PC-3 (cell line): ENCODE data around the gene POMT2. TPM values are rescaled to one million over a fixed set of nuclear protein-coding genes. Genes with fewer than 3 reads are reported as not detected.
"Not testable (repeated sequence)": the region's sequence is repeated elsewhere in the genome, so short reads cannot be mapped to it uniquely, and the experiment has no call there.

ENCODE experiments used
- ATAC-seq: fragments of 200-7000 bp; cut with Tn5 transposase; 2 replicates; pipeline ENCODE4 v1.9.1; 2020; ENCODE audit warnings: mild to moderate bottlenecking, moderate library complexity
- BruUV-seq: library from RNA; stranded (reverse); fragments of 400-500 nt; replicated peaks from 2 replicates; lab custom pipeline; 2021; lab: Mats Ljungman, UMichigan
- CTCF ChIA-PET: fragments of 300-600 bp; sonication (Branson Sonifier 250); formaldehyde crosslinking; loops from one replicate; lab custom pipeline; 2022; ENCODE audit warnings: antibody characterized with exemption; lab: Charles Lee
- POLR2A ChIA-PET: fragments of 300-600 bp; sonication (Branson Sonifier 250); formaldehyde crosslinking; loops from one replicate; lab custom pipeline; 2022; ENCODE audit warnings: antibody characterized with exemption; ENCODE audit not compliant: unreplicated experiment; lab: Charles Lee
- DNase-seq: peaks from one replicate; pipeline ENCODE4 v3.0.0-alpha.2; 2015
- H2AFZ ChIP-seq: fragments of 300-600 bp; sonication (generic); 2 replicates; pipeline ENCODE4 v1.6.0; 2016; ENCODE audit warnings: antibody characterized with exemption, low read length
- H3F3A ChIP-seq: fragments of 300-600 bp; sonication (generic); one replicate; pipeline ENCODE4 v1.6.0; 2017; ENCODE audit warnings: antibody characterized with exemption, low read length, control low read depth, mild to moderate bottlenecking; ENCODE audit not compliant: unreplicated experiment
- H3K27ac ChIP-seq: fragments of 300-600 bp; sonication (generic); 2 replicates; pipeline ENCODE4 v1.5.1; 2016; ENCODE audit warnings: mild to moderate bottlenecking, low read length
- H3K27me3 ChIP-seq: fragments of 300-600 bp; sonication (generic); 2 replicates; pipeline ENCODE4 v1.6.1; 2016; ENCODE audit warnings: low read length, mixed read lengths
- H3K36me3 ChIP-seq: fragments of 300-600 bp; sonication (generic); 2 replicates; pipeline ENCODE4 v1.6.1; 2016; ENCODE audit warnings: low read depth, mixed run types, low read length, mixed read lengths
- H3K4me1 ChIP-seq: fragments of 300-600 bp; sonication (generic); 2 replicates; pipeline ENCODE4 v1.5.1; 2016; ENCODE audit warnings: low read length; ENCODE audit not compliant: insufficient read depth
- H3K4me2 ChIP-seq: fragments of 300-600 bp; sonication (generic); 2 replicates; pipeline ENCODE4 v1.6.0; 2016; ENCODE audit warnings: low read length
- H3K4me3 ChIP-seq: fragments of 300-600 bp; sonication (generic); 2 replicates; pipeline ENCODE4 v1.5.1; 2016; ENCODE audit warnings: mild to moderate bottlenecking, low read length, mixed read lengths
- H3K79me2 ChIP-seq: fragments of 300-600 bp; sonication (generic); 2 replicates; pipeline ENCODE4 v1.6.1; 2017; ENCODE audit warnings: low read length, mixed read lengths
- H3K9ac ChIP-seq: fragments of 300-600 bp; sonication (generic); 2 replicates; pipeline ENCODE4 v1.6.0; 2016; ENCODE audit warnings: mild to moderate bottlenecking, low read length
- H3K9me2 ChIP-seq: fragments of 300-600 bp; sonication (generic); replicated peaks from 2 replicates; pipeline ENCODE4 v1.6.1; 2016; ENCODE audit warnings: mixed run types, low read length, mixed read lengths
- H3K9me3 ChIP-seq: fragments of 300-600 bp; sonication (generic); 2 replicates; pipeline ENCODE4 v1.6.1; 2016; ENCODE audit warnings: low read length, mixed read lengths
- H4K20me1 ChIP-seq: fragments of 300-600 bp; sonication (generic); 2 replicates; pipeline ENCODE4 v1.6.1; 2016; ENCODE audit warnings: low read length, mixed read lengths
- EZH2 ChIP-seq: fragments of 300-600 bp; sonication (generic); IDR thresholded peaks from one replicate; pipeline ENCODE4 v1.6.1; 2017; ENCODE audit warnings: antibody characterized with exemption, mild to moderate bottlenecking, low read length; ENCODE audit not compliant: unreplicated experiment
- EZH2phosphoT487 ChIP-seq: fragments of 300-600 bp; sonication (generic); IDR thresholded peaks from 2 replicates; pipeline ENCODE4 v1.6.1; 2018; ENCODE audit warnings: mild to moderate bottlenecking, antibody characterized with exemption, low read length, borderline replicate concordance
- intact Hi-C: fragments of 100-400 bp; cut with micrococcal nuclease; formaldehyde crosslinking; loops from 2 replicates; pipeline ENCODE4 v1.9.0; 2023
- total RNA-seq: library from RNA; depleted of rRNA; stranded (reverse); fragments of >200 nt; gene quantifications from 2 replicates; pipeline ENCODE4 v1.2.3, GENCODE V29; 2014
- TF ChIP-seq, protein P1 (sequence below): fragments of 300-600 bp; sonication (generic); conservative IDR thresholded peaks from 2 replicates; pipeline ENCODE4 v1.5.1; 2017; ENCODE audit warnings: antibody characterized with exemption, low read depth, mild to moderate bottlenecking, low read length

Gene POMT2
- total RNA-seq, 1 experiment from 2014 or later = 67.6 TPM

DNA sequence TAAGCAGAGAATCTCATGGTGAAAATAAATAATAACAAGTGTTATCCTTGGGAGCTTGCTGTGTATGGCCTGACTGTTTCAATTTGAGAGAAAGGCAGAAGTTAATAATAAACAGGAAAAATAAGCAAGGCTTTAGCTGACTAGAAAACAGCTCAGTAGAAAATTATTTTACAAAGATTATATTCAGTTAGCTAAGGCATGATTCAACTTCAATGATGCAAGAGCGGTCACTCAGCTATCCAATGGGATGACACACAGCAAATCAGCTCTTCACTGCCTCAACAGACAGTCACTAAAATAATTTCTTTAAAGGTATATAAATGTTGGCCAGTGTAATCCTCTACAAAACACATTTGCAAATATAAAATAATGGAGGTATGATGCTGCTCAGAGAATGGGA is 18.7 kb upstream of the POMT2 start:
- POLR2A ChIA-PET = no interaction called here
- Histone ChIP-seq H3K9me2 (no peaks in the 10 kb centered on the region), H3K27ac (no peak overlapping the region), H4K20me1 (no peaks in the 10 kb centered on the region), H3K9me3 (no peaks in the 10 kb centered on the region), H3F3A (no peaks in the 10 kb centered on the region), H3K4me2 (no peak overlapping the region), H3K36me3 (no peaks in the 10 kb centered on the region; the same call in 1 of the 2 replicates), H3K79me2 (no peaks in the 10 kb centered on the region), H3K4me1 (no peaks in the 10 kb centered on the region), H3K27me3 (no peaks in the 10 kb centered on the region), H2AFZ (no peak overlapping the region), H3K9ac (no peak overlapping the region), H3K4me3 (no peak overlapping the region)
- CTCF ChIA-PET = no interaction called here
- ATAC-seq (no peak), DNase-seq (peak; percentile 32)
- intact Hi-C loops = no loop called here
- no TSS peak for BruUV-seq
- TF ChIP-seq EZH2 = no peak
- TF ChIP-seq, protein P1, sequence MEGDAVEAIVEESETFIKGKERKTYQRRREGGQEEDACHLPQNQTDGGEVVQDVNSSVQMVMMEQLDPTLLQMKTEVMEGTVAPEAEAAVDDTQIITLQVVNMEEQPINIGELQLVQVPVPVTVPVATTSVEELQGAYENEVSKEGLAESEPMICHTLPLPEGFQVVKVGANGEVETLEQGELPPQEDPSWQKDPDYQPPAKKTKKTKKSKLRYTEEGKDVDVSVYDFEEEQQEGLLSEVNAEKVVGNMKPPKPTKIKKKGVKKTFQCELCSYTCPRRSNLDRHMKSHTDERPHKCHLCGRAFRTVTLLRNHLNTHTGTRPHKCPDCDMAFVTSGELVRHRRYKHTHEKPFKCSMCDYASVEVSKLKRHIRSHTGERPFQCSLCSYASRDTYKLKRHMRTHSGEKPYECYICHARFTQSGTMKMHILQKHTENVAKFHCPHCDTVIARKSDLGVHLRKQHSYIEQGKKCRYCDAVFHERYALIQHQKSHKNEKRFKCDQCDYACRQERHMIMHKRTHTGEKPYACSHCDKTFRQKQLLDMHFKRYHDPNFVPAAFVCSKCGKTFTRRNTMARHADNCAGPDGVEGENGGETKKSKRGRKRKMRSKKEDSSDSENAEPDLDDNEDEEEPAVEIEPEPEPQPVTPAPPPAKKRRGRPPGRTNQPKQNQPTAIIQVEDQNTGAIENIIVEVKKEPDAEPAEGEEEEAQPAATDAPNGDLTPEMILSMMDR = no peak
- no peak for TF ChIP-seq EZH2phosphoT487

DNA sequence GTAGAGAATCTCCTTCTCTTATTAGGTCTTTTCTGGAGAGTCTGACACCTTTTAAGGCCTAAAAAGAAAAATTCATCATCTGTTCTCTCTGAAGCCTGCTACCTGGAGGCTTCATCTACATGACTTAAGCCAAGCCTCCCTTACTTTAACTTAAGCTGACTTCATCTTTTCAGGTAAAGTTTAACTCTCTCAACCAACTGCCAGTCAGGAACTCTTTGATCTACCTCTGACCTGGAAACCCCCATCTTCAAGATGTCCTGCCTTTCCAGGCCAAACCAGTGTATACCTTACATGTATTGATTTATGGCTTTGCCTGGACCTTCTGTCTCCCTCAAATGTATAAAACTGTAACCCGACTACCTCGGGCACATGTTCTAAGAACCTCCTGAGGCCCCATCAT is 17.6 kb upstream of the POMT2 start:
- ChIA-PET CTCF (no interaction called here), POLR2A (no interaction called here)
- BruUV-seq = no TSS peak
- no peak overlapping the region for H2AFZ ChIP-seq
- no peak for TF ChIP-seq EZH2phosphoT487
- TF ChIP-seq, protein P1 = no peak
- no peak for TF ChIP-seq EZH2
- H3K27me3 ChIP-seq = no peaks in the 10 kb centered on the region
- H3K9me3 ChIP-seq = no peaks in the 10 kb centered on the region
- intact Hi-C loops = no loop called here
- H3K36me3 ChIP-seq = no peaks in the 10 kb centered on the region; the same call in 1 of the 2 replicates
- DNase-seq (no peak), ATAC-seq (no peak)
- no peaks in the 10 kb centered on the region for H3F3A ChIP-seq
- no peaks in the 10 kb centered on the region for H3K4me1 ChIP-seq
- H3K27ac ChIP-seq = no peak overlapping the region
- H3K79me2 ChIP-seq = no peaks in the 10 kb centered on the region
- H4K20me1 ChIP-seq = no peaks in the 10 kb centered on the region
- no peak overlapping the region for H3K9ac ChIP-seq
- H3K9me2 ChIP-seq = no peaks in the 10 kb centered on the region
- no peak overlapping the region for H3K4me2 ChIP-seq
- no peak overlapping the region for H3K4me3 ChIP-seq

DNA sequence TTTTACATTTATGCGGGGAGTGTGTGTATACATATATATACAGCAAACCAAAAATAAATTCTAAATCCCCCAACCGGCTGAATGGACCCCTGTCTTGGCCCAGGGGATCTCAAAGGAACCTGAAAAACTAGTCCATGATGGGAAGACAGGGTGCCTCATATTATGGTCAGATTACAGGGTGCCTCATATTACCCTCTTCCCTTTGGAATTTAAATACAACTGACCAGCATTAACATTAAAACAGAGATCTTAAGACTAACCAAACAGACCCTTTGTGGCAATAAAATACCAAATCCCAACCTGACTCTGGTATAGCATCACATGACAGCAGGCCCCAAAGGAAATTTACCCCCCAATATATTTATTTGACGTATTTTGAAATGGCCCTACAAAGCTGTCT is 17.2 kb upstream of the POMT2 start:
- Histone ChIP-seq H3K4me1 (no peaks in the 10 kb centered on the region), H3K4me3 (no peak overlapping the region), H2AFZ (no peak overlapping the region), H3K27me3 (no peaks in the 10 kb centered on the region), H3K4me2 (no peak overlapping the region), H3K36me3 (no peaks in the 10 kb centered on the region; the same call in 1 of the 2 replicates), H4K20me1 (no peaks in the 10 kb centered on the region), H3K27ac (no peak overlapping the region), H3K9ac (no peak overlapping the region), H3K9me3 (no peaks in the 10 kb centered on the region), H3K79me2 (no peaks in the 10 kb centered on the region), H3K9me2 (no peaks in the 10 kb centered on the region), H3F3A (no peaks in the 10 kb centered on the region)
- ATAC-seq (no peak), DNase-seq (no peak)
- ChIA-PET POLR2A (no interaction called here), CTCF (no interaction called here)
- intact Hi-C loops = no loop called here
- no TSS peak for BruUV-seq
- TF ChIP-seq EZH2phosphoT487 (no peak), EZH2 (no peak)
- TF ChIP-seq, protein P1 = no peak

DNA sequence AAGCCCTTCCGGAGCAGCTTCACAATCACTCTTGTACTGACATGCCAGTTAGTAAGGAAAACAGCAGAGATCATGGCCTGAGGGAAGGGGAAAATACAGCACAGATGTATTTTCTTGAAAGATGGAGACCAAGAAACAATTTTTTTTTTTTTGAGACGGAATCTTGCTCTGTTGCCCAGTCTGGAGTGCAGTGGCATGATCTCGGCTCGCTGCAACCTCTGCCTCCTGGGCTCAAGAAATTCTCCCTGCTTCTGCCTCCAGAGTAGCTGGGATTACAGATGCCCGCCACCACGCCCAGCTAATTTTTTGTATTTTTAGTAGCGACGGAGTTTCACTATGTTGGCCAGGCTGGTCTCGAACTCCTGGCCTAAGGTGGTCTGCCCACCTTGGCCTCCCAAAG is 16.6 kb upstream of the POMT2 start:
- CTCF ChIA-PET, H3K4me3 ChIP-seq, H3K27me3 ChIP-seq, H2AFZ ChIP-seq, H3K36me3 ChIP-seq, DNase-seq, H3K9ac ChIP-seq, H3K4me1 ChIP-seq, H3K27ac ChIP-seq, H3K9me3 ChIP-seq, H3K9me2 ChIP-seq, POLR2A ChIA-PET, intact Hi-C loops, H3K4me2 ChIP-seq, H4K20me1 ChIP-seq, ATAC-seq, H3F3A ChIP-seq, H3K79me2 ChIP-seq, BruUV-seq: not testable (repeated sequence)
